MM.1S (cell line): ENCODE results near the gene C6orf62.

ENCODE experiments used
- EZH2 ChIP-seq: fragments of 300-600 bp; sonication (generic); optimal IDR thresholded peaks from 2 replicates; pipeline ENCODE3; 2017; ENCODE audit warnings: low read depth, mild to moderate bottlenecking, antibody characterized with exemption, low read length, mixed read lengths
- EZH2phosphoT487 ChIP-seq: fragments of 300-600 bp; sonication (generic); IDR thresholded peaks from 2 replicates; pipeline ENCODE4 v1.6.1; 2018; ENCODE audit warnings: antibody characterized with exemption, low read length
- TF ChIP-seq, protein P1 (sequence below): fragments of 300-600 bp; sonication (generic); IDR thresholded peaks from 2 replicates; pipeline ENCODE4 v1.5.1; 2016; ENCODE audit warnings: antibody characterized with exemption, low read length, mixed read lengths

DNA sequence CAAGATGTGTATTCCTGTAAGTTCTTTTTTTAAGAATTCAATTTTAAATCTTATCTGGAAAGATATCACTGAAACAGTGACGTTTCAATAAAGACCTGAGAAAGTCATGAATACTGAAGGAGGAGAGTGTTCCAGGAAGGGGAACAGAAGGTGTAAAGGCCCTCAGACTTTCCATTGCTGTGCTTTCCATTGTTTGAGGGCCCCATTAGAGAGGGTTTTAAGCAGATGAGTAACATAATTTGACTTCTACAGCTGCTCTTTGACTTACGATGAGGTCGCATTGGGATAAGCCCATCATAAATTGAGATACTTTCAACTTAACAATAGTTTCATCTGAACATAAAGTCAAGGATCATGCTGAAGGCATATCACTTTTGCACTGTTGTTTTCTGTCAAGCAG, 27.4 kb downstream of the C6orf62 start:
- TF ChIP-seq, protein P1, sequence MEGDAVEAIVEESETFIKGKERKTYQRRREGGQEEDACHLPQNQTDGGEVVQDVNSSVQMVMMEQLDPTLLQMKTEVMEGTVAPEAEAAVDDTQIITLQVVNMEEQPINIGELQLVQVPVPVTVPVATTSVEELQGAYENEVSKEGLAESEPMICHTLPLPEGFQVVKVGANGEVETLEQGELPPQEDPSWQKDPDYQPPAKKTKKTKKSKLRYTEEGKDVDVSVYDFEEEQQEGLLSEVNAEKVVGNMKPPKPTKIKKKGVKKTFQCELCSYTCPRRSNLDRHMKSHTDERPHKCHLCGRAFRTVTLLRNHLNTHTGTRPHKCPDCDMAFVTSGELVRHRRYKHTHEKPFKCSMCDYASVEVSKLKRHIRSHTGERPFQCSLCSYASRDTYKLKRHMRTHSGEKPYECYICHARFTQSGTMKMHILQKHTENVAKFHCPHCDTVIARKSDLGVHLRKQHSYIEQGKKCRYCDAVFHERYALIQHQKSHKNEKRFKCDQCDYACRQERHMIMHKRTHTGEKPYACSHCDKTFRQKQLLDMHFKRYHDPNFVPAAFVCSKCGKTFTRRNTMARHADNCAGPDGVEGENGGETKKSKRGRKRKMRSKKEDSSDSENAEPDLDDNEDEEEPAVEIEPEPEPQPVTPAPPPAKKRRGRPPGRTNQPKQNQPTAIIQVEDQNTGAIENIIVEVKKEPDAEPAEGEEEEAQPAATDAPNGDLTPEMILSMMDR = no peak
- TF ChIP-seq EZH2phosphoT487 = no peak
- no peak for TF ChIP-seq EZH2
